Adipose tissue (tissue), 3 donors: ENCODE measurements around the gene EN1. TPM values are rescaled to one million over a fixed set of nuclear protein-coding genes. Genes with fewer than 3 reads are reported as not detected.

ENCODE experiments used
- H3K27ac ChIP-seq: one replicate; pipeline ENCODE4 v1.5.1; 2013; ENCODE audit warnings: low read depth, low read length
- WGBS, 3 donors: extraction: QIAGEN DNeasy Blood & Tissue Kit; methylation state at CpG; one replicate each; pipeline ENCODE4 v1.1.7; 2013; 5-methylcytosine and 5-hydroxymethylcytosine counted together
- polyA plus RNA-seq, 3 donors: library from polyadenylated mRNA; stranded (reverse); fragments of 200-250 nt; gene quantifications; one replicate each; pipeline ENCODE4 v1.2.3, GENCODE V29; 2013
- donor health status: healthy with polysubstance abuse.
- donor health status: Bipolar disorder and iron deficiency.
- donor health status: healthy.

Gene EN1
- polyA plus RNA-seq, 3 donors, result 0.05 to 0.43 (median 0.34) TPM

GRCh38 chr2:118833716-118834439, 13.6 kb downstream of the EN1 start:
- WGBS, 3 donors, result 11 to 19% (median 15%) methylated on average over 35 of the region's 35 CpGs
- no peak overlapping the region for H3K27ac ChIP-seq

GRCh38 chr2:118832791-118833715, 14.4 kb downstream of the EN1 start:
- H3K27ac ChIP-seq, result no peak overlapping the region
- WGBS, 3 donors, result 5 to 8% (median 6%) methylated on average over 36 of the region's 36 CpGs

- 12 to 24% (median 15%) methylated on average over 10 of the region's 10 CpGs for WGBS, 3 donors
- H3K27ac ChIP-seq, result no peak overlapping the region
Measured at GRCh38 chr2:118832071-118832790, 15.2 kb downstream of the EN1 start.

GRCh38 chr2:118830881-118831280, 16.6 kb downstream of the EN1 start:
- no peak overlapping the region for H3K27ac ChIP-seq
- 52 to 62% (median 57%) methylated on average over 2 of the region's 2 CpGs for WGBS, 3 donors

- H3K27ac ChIP-seq, result no peak overlapping the region
- WGBS, 3 donors, result 61 to 76% (median 71%) methylated on average over 6 of the region's 6 CpGs
Measured at GRCh38 chr2:118830118-118830517, 17.3 kb downstream of the EN1 start.

- WGBS, 3 donors, result 29 to 37% (median 34%) methylated on average over 1 of the region's 1 CpG
- no peak overlapping the region for H3K27ac ChIP-seq
Measured at GRCh38 chr2:118826093-118826492, 21.4 kb downstream of the EN1 start.

- WGBS, 3 donors, result 62 to 69% (median 64%) methylated on average over 5 of the region's 5 CpGs
Measured at GRCh38 chr2:118823633-118824032, 23.8 kb downstream of the EN1 start.

GRCh38 chr2:118822572-118822971, 24.9 kb downstream of the EN1 start:
- no peak overlapping the region for H3K27ac ChIP-seq
- WGBS, 3 donors, result 0 to 41% (median 37%) methylated on average over 1 of the region's 1 CpG

More at GRCh38 chr2:118823633-118824032, 23.8 kb downstream of the EN1 start:
- no peak overlapping the region for H3K27ac ChIP-seq

GRCh38 chr2:118822015-118822414, 25.4 kb downstream of the EN1 start:
- 71 to 81% (median 72%) methylated on average over 5 of the region's 5 CpGs for WGBS, 3 donors
- no peak overlapping the region for H3K27ac ChIP-seq

GRCh38 chr2:118817469-118817868, 30.0 kb downstream of the EN1 start:
- WGBS, 3 donors, result 67 to 77% (median 69%) methylated on average over 4 of the region's 4 CpGs

GRCh38 chr2:118816669-118817068, 30.8 kb downstream of the EN1 start:
- no peak overlapping the region for H3K27ac ChIP-seq
- 82 to 85% (median 84%) methylated on average over 4 of the region's 4 CpGs for WGBS, 3 donors

More at GRCh38 chr2:118817469-118817868, 30.0 kb downstream of the EN1 start:
- H3K27ac ChIP-seq, result no peak overlapping the region

GRCh38 chr2:118815731-118816130, 31.7 kb downstream of the EN1 start:
- no peak overlapping the region for H3K27ac ChIP-seq
- WGBS, 3 donors, result 68 to 84% (median 71%) methylated on average over 4 of the region's 4 CpGs

- WGBS, 3 donors, result 84 to 87% (median 85%) methylated on average over 7 of the region's 7 CpGs
- no peak overlapping the region for H3K27ac ChIP-seq
Measured at GRCh38 chr2:118815314-118815713, 32.1 kb downstream of the EN1 start.

- H3K27ac ChIP-seq, result no peak overlapping the region
- 76 to 81% (median 79%) methylated on average over 3 of the region's 3 CpGs for WGBS, 3 donors
Measured at GRCh38 chr2:118814368-118814767, 33.1 kb downstream of the EN1 start.

GRCh38 chr2:118813601-118814339, 33.7 kb downstream of the EN1 start:
- 51 to 62% (median 59%) methylated on average over 13 of the region's 13 CpGs for WGBS, 3 donors
- no peak overlapping the region for H3K27ac ChIP-seq

GRCh38 chr2:118813111-118813510, 34.3 kb downstream of the EN1 start:
- WGBS, 3 donors, result 37 to 68% (median 42%) methylated on average over 8 of the region's 8 CpGs

GRCh38 chr2:118812552-118812951, 34.9 kb downstream of the EN1 start:
- WGBS, 3 donors, result 50 to 54% (median 51%) methylated on average over 6 of the region's 6 CpGs
- H3K27ac ChIP-seq, result no peak overlapping the region

More at GRCh38 chr2:118813111-118813510, 34.3 kb downstream of the EN1 start:
- H3K27ac ChIP-seq, result no peak overlapping the region

GRCh38 chr2:118811514-118812115, 35.8 kb downstream of the EN1 start:
- no peak overlapping the region for H3K27ac ChIP-seq
- WGBS, 3 donors, result 60 to 71% (median 62%) methylated on average over 2 of the region's 2 CpGs
